Measurements from ENCODE around the gene KMT2E. TPM values are rescaled to one million over a fixed set of nuclear protein-coding genes. Genes with fewer than 3 reads are reported as not detected.

The KMT2E gene, protein sequence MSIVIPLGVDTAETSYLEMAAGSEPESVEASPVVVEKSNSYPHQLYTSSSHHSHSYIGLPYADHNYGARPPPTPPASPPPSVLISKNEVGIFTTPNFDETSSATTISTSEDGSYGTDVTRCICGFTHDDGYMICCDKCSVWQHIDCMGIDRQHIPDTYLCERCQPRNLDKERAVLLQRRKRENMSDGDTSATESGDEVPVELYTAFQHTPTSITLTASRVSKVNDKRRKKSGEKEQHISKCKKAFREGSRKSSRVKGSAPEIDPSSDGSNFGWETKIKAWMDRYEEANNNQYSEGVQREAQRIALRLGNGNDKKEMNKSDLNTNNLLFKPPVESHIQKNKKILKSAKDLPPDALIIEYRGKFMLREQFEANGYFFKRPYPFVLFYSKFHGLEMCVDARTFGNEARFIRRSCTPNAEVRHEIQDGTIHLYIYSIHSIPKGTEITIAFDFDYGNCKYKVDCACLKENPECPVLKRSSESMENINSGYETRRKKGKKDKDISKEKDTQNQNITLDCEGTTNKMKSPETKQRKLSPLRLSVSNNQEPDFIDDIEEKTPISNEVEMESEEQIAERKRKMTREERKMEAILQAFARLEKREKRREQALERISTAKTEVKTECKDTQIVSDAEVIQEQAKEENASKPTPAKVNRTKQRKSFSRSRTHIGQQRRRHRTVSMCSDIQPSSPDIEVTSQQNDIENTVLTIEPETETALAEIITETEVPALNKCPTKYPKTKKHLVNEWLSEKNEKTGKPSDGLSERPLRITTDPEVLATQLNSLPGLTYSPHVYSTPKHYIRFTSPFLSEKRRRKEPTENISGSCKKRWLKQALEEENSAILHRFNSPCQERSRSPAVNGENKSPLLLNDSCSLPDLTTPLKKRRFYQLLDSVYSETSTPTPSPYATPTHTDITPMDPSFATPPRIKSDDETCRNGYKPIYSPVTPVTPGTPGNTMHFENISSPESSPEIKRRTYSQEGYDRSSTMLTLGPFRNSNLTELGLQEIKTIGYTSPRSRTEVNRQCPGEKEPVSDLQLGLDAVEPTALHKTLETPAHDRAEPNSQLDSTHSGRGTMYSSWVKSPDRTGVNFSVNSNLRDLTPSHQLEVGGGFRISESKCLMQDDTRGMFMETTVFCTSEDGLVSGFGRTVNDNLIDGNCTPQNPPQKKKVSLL (N-terminal part only)
- 100 to 1,000 TPM in 2 of 3 donors, 10 to 100 TPM in 1; 74.3 to 234 (median 114) TPM for polyA plus RNA-seq

DNA sequence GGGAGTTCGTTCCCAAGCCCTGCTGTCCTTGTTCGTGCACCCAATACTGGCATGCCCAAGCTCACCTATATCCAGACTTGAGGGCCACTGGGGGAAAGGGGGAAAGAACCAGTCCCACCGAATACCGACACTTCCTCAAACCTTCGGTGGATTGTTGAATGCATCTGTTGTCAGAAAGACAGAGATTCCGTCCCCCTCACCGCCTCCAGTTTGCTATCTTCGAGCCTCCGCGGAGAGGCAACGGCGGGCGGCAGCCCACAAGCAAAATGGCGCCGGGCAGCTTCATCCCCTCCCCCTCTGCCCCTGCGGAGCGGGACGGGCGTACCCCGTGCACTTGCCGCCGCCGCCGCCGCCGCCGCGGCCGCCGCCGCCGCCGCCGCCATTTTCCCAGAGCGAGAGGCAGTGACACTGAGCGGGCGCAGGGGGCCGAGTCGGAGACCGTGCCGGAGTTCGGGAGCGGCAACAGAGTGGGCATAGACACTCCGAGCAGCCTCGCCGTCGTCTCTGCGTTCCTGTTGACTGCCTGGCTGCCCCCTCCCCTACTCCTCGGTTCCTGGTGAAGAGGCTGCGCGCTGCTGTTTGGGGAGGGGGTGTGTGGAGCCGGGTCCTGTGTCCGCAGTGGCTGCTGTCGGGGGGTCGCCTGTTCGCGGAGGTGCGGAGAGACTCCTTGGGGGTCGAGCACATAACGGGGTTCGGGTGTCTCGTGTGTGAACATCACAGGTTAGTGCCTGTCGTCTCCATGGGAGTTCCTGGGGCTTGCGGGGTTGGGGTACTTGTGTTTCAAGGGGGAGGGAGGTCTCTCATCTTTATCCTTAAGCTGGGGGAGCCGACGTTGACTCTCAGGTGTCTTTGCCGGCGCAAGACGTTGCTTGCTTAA lies at the start of gene KMT2E:
TSS of gene KMT2E (plus strand) at position 390 of the 877 bp plus-strand sequence. CDS start 26,748 bp downstream, outside the sequence.
- Mint-ChIP-seq H3K36me3 (peaks cover 0 to 15% (median 7%) of the 10 kb centered on the region in 3 donors), H3K27me3 (ENCODE audit: low read depth in 3 of 3) (peaks cover 36 to 55% (median 48%) of the 10 kb centered on the region in 3 donors), H3K4me1 (peaks cover 52 to 72% of the 10 kb centered on the region in 2 donors), H3K4me3 (peak within 1 kb of the TSS; percentile 97 to 100 (median 98)), H3K27ac (peak within 1 kb of the TSS; percentile 99 to 100 (median 100)), H3K9me3 (peaks cover 0 to 5% (median 0%) of the 10 kb centered on the region in 6 donors)
- peak; percentile 95 for DNase-seq

DNA sequence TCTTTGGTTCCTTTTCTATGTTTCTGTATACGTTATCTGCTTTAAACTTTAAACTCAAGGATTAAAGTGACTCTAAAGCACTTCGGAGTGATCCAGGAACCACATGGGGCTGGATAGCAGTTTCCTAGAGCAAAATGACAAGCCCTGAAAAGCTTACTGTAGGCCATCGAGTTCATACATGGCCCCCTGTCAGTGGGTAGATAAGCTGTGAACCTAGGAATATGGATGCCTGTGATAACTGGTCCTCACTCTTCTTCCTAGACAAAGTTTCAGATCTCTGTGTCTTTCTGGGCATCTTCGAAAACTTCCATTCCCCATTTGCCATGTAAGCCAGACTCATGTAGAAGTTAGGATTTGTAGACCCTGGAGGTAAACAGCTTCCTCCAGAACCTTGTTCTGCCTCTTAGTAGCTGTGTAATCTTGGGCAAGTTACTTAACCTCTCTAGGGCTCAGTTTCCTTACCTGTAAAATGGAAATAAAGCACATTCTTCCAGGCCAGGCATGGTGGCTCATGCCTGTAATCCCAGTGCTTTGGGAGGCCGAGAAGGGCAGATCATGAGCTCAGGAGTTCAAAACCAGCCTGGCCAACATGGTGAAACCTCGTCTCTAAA lies 49.3 kb upstream of the KMT2E start:
- peaks cover 0 to 4% of the 10 kb centered on the region in 2 donors for H3K4me1 Mint-ChIP-seq
- peak overlapping the region in 1 of 6 donors; percentile 11 for H3K27ac Mint-ChIP-seq
- H3K27me3 Mint-ChIP-seq (ENCODE audit: low read depth in 3 of 3) = peaks cover 0 to 4% (median 0%) of the 10 kb centered on the region in 3 donors

DNA sequence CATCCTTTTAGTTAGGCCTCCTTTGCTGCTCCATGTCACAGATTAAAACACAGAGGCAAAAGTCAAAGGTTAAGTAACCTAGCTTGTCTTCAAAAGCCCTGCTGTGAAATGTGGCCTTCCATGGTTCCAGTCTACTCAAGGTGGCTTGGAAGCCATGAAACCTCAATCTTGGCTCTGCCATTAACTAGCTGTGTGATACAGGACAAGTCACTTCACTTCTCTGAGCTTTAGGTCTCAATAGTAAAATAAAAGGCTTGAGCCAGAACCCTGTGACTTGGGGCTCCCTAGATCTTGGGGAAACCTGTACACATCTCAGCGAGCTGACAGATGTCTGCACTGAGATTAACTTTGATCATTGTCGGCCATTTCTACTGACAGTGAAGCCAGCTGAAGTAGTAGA lies 48.0 kb upstream of the KMT2E start:
- Mint-ChIP-seq H3K4me3 (no peak overlapping the region), H3K4me1 (no peaks in the 10 kb centered on the region), H3K27ac (peak overlapping the region in 4 of 6 donors; percentile 6 to 84 (median 66))

More for the DNA sequence above, 49.3 kb upstream of the KMT2E start:
- Mint-ChIP-seq H3K9me3 (no peaks in the 10 kb centered on the region), H3K36me3 (peaks cover 14 to 24% (median 19%) of the 10 kb centered on the region in 3 donors), H3K4me3 (no peak overlapping the region)
- DNase-seq = no peak

DNA sequence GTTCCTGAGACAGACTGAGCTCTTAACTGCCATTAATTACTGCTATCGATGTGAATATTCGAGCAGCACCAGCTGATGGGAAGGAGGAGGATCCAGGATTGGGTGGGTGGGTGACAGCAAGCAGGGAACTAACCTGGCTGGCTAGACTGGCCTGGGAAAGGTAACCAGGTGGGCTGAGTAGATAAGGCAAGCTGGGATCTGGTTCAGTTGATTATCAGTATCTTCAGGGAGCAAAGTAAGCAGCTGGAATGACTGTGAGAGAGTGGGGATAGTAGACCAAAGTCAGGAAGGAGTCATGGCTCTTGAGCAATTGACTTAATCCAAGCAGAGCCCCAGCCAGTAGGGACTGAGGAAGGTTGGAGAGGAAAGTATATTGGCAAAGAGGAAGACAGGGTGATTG lies 46.9 kb upstream of the KMT2E start:
- Mint-ChIP-seq H3K27me3 (ENCODE audit: low read depth in 3 of 3) (peaks cover 0 to 4% (median 0%) of the 10 kb centered on the region in 3 donors), H3K9me3 (no peaks in the 10 kb centered on the region), H3K4me1 (no peaks in the 10 kb centered on the region), H3K4me3 (no peak overlapping the region), H3K36me3 (peaks cover 14 to 22% (median 17%) of the 10 kb centered on the region in 3 donors), H3K27ac (peak overlapping the region in 2 of 6 donors; percentile 52 to 60)
- DNase-seq = no peak

More for the DNA sequence above, 48.0 kb upstream of the KMT2E start:
- Mint-ChIP-seq H3K27me3 (ENCODE audit: low read depth in 3 of 3) (peaks cover 0 to 4% (median 0%) of the 10 kb centered on the region in 3 donors), H3K36me3 (peaks cover 14 to 24% (median 19%) of the 10 kb centered on the region in 3 donors), H3K9me3 (no peaks in the 10 kb centered on the region)
- DNase-seq = no peak

DNA sequence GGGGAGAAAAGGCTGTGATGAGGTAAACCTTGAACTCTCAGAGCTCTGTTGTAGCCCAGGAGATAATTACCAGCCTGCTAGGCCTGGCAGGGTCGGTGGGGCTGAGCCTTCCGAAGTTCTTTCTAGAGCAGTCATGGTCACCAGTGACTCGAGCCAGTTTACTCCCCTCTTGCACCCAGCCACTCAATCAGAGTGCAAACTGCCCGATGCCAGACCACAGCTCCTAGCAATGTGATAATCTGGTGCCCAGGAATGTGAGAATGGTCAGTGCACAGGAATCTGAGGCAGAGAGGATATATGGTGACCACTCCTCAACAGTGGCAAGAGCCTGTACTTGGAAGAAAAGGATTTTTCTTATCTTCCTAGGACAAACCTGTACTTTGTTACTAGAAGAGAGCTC lies 46.4 kb upstream of the KMT2E start:
- Mint-ChIP-seq H3K27ac (no peak overlapping the region), H3K9me3 (no peaks in the 10 kb centered on the region), H3K4me3 (no peak overlapping the region), H3K27me3 (ENCODE audit: low read depth in 3 of 3) (peaks cover 0 to 4% (median 0%) of the 10 kb centered on the region in 3 donors), H3K36me3 (peaks cover 13 to 19% (median 15%) of the 10 kb centered on the region in 3 donors), H3K4me1 (no peaks in the 10 kb centered on the region)
- DNase-seq = no peak

DNA sequence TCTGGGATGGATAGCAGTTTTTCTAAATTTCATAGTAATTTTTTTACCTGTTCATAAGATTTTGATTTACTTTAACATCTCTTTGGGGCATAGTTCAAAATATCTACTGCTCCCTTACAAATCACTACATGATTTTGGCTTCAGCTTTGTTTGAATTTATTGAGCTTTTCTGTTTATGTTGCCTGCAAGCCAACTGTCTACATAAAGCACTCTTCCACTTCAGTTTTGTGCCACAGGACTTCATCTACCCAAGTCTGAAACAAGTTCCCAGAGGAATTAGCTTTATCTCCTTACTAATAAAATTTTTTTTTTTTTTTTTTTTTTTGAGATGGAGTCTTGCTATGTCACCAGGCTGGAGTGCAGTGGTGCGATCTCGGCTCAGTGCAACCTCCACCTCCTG lies 45.4 kb upstream of the KMT2E start:
- H3K4me1 Mint-ChIP-seq = no peaks in the 10 kb centered on the region
- H3K9me3 Mint-ChIP-seq = no peaks in the 10 kb centered on the region
- H3K27ac Mint-ChIP-seq = no peak overlapping the region
- H3K36me3 Mint-ChIP-seq = peaks cover 5 to 12% (median 11%) of the 10 kb centered on the region in 3 donors
- H3K27me3 Mint-ChIP-seq (ENCODE audit: low read depth in 3 of 3) = peaks cover 0 to 3% (median 0%) of the 10 kb centered on the region in 3 donors
- DNase-seq = no peak
- no peak overlapping the region for H3K4me3 Mint-ChIP-seq

DNA sequence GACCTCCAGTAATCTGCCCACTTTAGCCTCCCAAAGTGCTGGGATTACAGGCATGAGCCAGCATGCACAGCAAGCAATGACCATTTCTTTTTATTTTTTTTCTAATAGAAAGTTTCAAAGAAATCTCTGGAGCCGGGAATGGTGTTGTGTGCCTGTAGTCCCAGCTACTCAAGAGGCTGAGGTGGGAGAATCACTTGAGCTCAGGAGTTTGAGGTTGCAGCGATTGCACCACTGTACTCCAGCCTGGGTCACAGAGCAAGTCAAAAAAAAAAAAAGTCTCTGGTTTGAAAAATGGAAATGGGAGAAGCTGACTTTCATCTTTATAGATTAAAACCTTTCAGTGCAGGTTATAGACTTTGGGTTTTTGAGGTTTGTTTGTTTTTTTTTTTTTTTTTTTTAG lies 44.8 kb upstream of the KMT2E start:
- H3K27ac Mint-ChIP-seq = no peak overlapping the region
- no peak overlapping the region for H3K4me3 Mint-ChIP-seq
- peaks cover 5 to 6% (median 6%) of the 10 kb centered on the region in 3 donors for H3K36me3 Mint-ChIP-seq
- H3K27me3 Mint-ChIP-seq (ENCODE audit: low read depth in 3 of 3) = peaks cover 0 to 3% (median 0%) of the 10 kb centered on the region in 3 donors
- H3K4me1 Mint-ChIP-seq = no peaks in the 10 kb centered on the region
- DNase-seq = no peak
- H3K9me3 Mint-ChIP-seq = no peaks in the 10 kb centered on the region

DNA sequence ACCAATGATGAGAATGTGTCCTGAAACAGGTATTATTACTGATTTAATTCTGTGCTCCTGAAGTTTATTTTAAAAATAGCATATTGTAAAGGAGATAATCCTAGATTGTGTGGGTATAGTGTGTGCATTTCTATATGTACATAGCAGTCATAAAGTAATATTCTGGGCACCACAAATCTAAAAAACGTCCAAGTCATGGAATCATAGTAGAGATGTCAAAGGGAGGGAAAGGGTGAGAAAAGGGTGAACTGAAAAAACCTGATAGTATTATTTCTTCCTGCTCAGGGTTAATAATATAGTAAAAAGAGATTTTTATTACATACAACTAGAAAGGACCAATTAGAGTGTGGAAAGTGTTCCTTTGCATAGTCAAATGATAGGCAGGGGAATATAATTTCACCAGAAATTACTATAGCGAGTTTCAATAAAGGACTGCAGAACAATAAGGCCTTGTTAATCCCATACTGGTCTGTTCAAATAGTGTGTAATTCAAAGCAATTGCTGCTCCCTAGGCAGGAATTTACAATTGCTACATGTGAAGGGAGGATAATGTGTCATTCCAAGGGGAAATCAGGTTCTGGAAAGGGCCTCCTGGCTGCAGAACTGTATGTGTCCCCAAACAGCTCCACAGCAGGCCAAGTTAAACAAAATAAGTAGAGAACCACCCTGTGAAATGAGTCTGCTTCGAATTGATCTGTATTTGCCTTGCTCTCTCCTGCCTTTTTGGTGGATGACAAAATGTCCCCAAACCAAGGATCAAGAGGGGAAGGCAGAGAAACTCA lies 42.5 kb upstream of the KMT2E start:
- H3K4me3 Mint-ChIP-seq = no peak overlapping the region
- H3K27ac Mint-ChIP-seq = no peak overlapping the region
- no peak for DNase-seq
- H3K36me3 Mint-ChIP-seq = no peaks in the 10 kb centered on the region
- peaks cover 0 to 3% (median 0%) of the 10 kb centered on the region in 3 donors for H3K27me3 Mint-ChIP-seq (ENCODE audit: low read depth in 3 of 3)
- no peaks in the 10 kb centered on the region for H3K4me1 Mint-ChIP-seq
- no peaks in the 10 kb centered on the region for H3K9me3 Mint-ChIP-seq

DNA sequence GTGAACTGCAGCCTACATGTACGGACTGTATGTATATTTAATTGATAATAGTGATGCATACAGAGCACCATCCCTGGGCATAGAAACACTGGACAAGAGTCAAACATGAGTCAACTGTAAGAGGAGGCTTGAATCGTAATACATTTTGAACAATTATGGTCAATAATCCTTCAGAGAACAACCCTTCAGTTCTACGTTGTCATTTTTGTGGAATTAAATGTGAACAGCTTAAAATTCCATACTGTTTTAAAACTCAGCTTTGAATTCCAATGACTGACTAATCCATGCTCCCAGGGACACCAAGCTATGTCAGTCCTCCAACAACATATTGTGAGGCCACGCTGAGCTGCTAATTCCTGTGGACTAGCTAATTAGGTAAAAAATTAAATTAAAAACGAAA lies 41.5 kb upstream of the KMT2E start:
- H3K36me3 Mint-ChIP-seq = no peaks in the 10 kb centered on the region
- H3K9me3 Mint-ChIP-seq = no peaks in the 10 kb centered on the region
- H3K27ac Mint-ChIP-seq = peak overlapping the region in 1 of 6 donors; percentile 32
- H3K27me3 Mint-ChIP-seq (ENCODE audit: low read depth in 3 of 3) = no peaks in the 10 kb centered on the region
- no peaks in the 10 kb centered on the region for H3K4me1 Mint-ChIP-seq
- no peak for DNase-seq
- no peak overlapping the region for H3K4me3 Mint-ChIP-seq

DNA sequence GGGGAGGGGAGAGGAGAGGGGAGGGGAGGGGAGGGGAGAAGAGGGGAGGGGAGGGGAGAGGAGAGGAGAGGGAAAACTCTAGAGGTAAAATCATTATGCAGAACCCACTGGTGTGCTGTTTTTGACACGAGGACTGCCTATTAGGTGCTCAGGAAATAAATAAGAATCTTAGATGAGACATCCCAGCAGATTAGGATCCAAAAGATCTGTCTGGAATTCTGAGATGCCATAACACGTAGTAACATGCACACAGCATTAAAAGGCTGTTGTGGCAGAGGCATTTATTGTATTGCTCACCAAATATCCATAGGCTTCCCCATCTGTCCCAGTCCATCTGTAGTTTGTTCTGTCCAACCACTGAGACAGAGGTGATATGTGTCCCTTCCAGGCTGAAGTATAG lies 40.8 kb upstream of the KMT2E start:
- no peak for DNase-seq
- no peaks in the 10 kb centered on the region for H3K27me3 Mint-ChIP-seq (ENCODE audit: low read depth in 3 of 3)
- no peaks in the 10 kb centered on the region for H3K36me3 Mint-ChIP-seq
- no peaks in the 10 kb centered on the region for H3K4me1 Mint-ChIP-seq
- H3K27ac Mint-ChIP-seq = peak overlapping the region in 1 of 6 donors; percentile 17
- H3K9me3 Mint-ChIP-seq = no peaks in the 10 kb centered on the region
- H3K4me3 Mint-ChIP-seq = no peak overlapping the region

DNA sequence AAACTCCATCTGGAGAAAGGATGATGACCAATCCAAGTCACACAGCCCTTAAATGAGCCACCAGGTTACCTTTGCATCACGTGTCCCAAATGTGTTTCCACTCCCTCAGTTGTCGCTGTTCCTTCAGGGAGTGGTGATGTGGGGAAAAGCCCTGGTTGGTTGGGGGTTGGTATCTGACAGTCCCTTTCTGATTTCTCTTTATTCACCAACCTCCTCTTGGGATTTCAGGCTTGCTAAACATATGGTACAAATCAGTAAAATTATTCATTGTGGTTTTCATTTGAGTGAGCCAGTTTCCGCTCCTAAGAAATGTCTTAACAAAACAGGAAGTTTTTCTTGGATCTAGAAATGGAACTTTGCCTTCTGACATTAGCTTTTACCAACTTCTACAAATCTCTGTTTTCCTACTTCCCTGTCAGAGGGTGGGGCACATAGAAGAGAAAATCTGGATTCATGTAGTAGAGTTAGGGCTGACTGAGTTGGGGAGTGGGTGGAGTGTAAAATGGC lies 40.0 kb upstream of the KMT2E start:
- Mint-ChIP-seq H3K27ac (peak overlapping the region in 1 of 6 donors; percentile 36), H3K36me3 (no peaks in the 10 kb centered on the region), H3K4me1 (no peaks in the 10 kb centered on the region), H3K9me3 (no peaks in the 10 kb centered on the region), H3K27me3 (ENCODE audit: low read depth in 3 of 3) (no peaks in the 10 kb centered on the region), H3K4me3 (no peak overlapping the region)
- DNase-seq = no peak
